Right atrium auricular region (tissue), 2 donors: ENCODE results near the gene NEK10. TPM values are rescaled to one million over a fixed set of nuclear protein-coding genes. Genes with fewer than 3 reads are reported as not detected.
"Not testable (repeated sequence)": the region's sequence is repeated elsewhere in the genome, so short reads cannot be mapped to it uniquely, and the experiment has no call there.

Source experiments
- DNase-seq: peaks from one replicate; pipeline ENCODE4 v3.0.0-alpha.2; 2019; ENCODE audit warnings: low spot score
- H3K27ac ChIP-seq, 2 donors: fragments of 200-600 bp; sonication (generic); 1 replicate in 1 of 2; 2 replicates in 1 of 2; pipeline ENCODE4 v1.5.1; 2016 to 2019
- H3K27me3 ChIP-seq, 2 donors: fragments of 200-600 bp; sonication (generic); one replicate each; pipeline versions ENCODE4 v1.5.1 to v1.6.0; 2017 to 2019
- H3K36me3 ChIP-seq: fragments of 200-600 bp; sonication (generic); one replicate; pipeline ENCODE4 v1.5.1; 2016
- H3K4me1 ChIP-seq, 2 donors: fragments of 200-600 bp; sonication (generic); one replicate each; pipeline versions ENCODE4 v1.5.1 to v1.6.0; 2017 to 2019
- H3K4me3 ChIP-seq, 2 donors: fragments of 200-600 bp; sonication (generic); 1 replicate in 1 of 2; 2 replicates in 1 of 2; pipeline ENCODE4 v1.5.1; 2017 to 2019; ENCODE audit warnings: mild to moderate bottlenecking in 1 of 2, moderate library complexity in 1 of 2
- H3K9me3 ChIP-seq, 2 donors: fragments of 200-600 bp; sonication (generic); one replicate each; pipeline ENCODE4 v1.5.1; 2019
- CTCF ChIP-seq, 2 donors: fragments of 200-600 bp; sonication (generic); IDR thresholded peaks; one replicate each; pipeline ENCODE4 v1.5.1; 2019; ENCODE audit warnings: antibody characterized with exemption in 2 of 2
- total RNA-seq, 2 donors: library from RNA; depleted of rRNA; stranded (reverse); fragments of >200 nt; gene quantifications; one replicate each; pipeline ENCODE4 v1.1.0, GENCODE V29; 2016

NEK10 gene
- total RNA-seq, 2 donors from 2014 or later, result 10.3 to 18.3 TPM

GRCh38 chr3:27302891-27303290 lies 66.3 kb downstream of the NEK10 start:
- Histone ChIP-seq H3K36me3 (peaks cover 16% of the 10 kb centered on the region), H3K27ac (no peak overlapping the region), H3K9me3 (no peaks in the 10 kb centered on the region), H3K4me3 (no peak overlapping the region), H3K27me3 (no peaks in the 10 kb centered on the region), H3K4me1 (no peaks in the 10 kb centered on the region)
- TF ChIP-seq CTCF (IDR thresholded peaks at IDR 0.05), result no peak
- no peak for DNase-seq

GRCh38 chr3:27298981-27299380 lies 70.2 kb downstream of the NEK10 start:
- not testable (repeated sequence) for H3K9me3 ChIP-seq, H3K4me1 ChIP-seq, H3K27ac ChIP-seq, H3K4me3 ChIP-seq, DNase-seq, H3K27me3 ChIP-seq
- peaks cover 11% of the 10 kb centered on the region for H3K36me3 ChIP-seq

GRCh38 chr3:27293939-27294338 lies 75.2 kb downstream of the NEK10 start:
- no peak for TF ChIP-seq CTCF (IDR thresholded peaks at IDR 0.05)
- Histone ChIP-seq H3K4me1 (no peaks in the 10 kb centered on the region), H3K27ac (no peak overlapping the region), H3K9me3 (no peaks in the 10 kb centered on the region), H3K27me3 (no peaks in the 10 kb centered on the region), H3K4me3 (no peak overlapping the region), H3K36me3 (no peaks in the 10 kb centered on the region)
- DNase-seq, result no peak

GRCh38 chr3:27290760-27291159 lies 78.4 kb downstream of the NEK10 start:
- DNase-seq, result no peak
- Histone ChIP-seq H3K4me1 (no peaks in the 10 kb centered on the region), H3K27me3 (no peaks in the 10 kb centered on the region), H3K9me3 (no peaks in the 10 kb centered on the region), H3K27ac (no peak overlapping the region), H3K4me3 (no peak overlapping the region), H3K36me3 (no peaks in the 10 kb centered on the region)
- TF ChIP-seq CTCF (IDR thresholded peaks at IDR 0.05), result no peak

GRCh38 chr3:27289769-27290413 lies 79.3 kb downstream of the NEK10 start:
- Histone ChIP-seq H3K4me3 (no peak overlapping the region), H3K9me3 (no peaks in the 10 kb centered on the region), H3K36me3 (no peaks in the 10 kb centered on the region), H3K27me3 (no peaks in the 10 kb centered on the region), H3K27ac (no peak overlapping the region), H3K4me1 (no peaks in the 10 kb centered on the region)
- no peak for DNase-seq
- no peak for TF ChIP-seq CTCF (IDR thresholded peaks at IDR 0.05)

- H3K27me3 ChIP-seq, result no peaks in the 10 kb centered on the region
- no peaks in the 10 kb centered on the region for H3K9me3 ChIP-seq
- H3K4me1 ChIP-seq, result no peaks in the 10 kb centered on the region
- no peak for TF ChIP-seq CTCF (IDR thresholded peaks at IDR 0.05)
- no peak for DNase-seq
- H3K36me3 ChIP-seq, result no peaks in the 10 kb centered on the region
- no peak overlapping the region for H3K27ac ChIP-seq
- H3K4me3 ChIP-seq, result no peak overlapping the region
Observed at GRCh38 chr3:27287052-27287451, 82.1 kb downstream of the NEK10 start.

GRCh38 chr3:27286467-27286866 lies 82.7 kb downstream of the NEK10 start:
- not testable (repeated sequence) for H3K27ac ChIP-seq, H3K4me3 ChIP-seq, H3K9me3 ChIP-seq, H3K4me1 ChIP-seq, H3K27me3 ChIP-seq, H3K36me3 ChIP-seq, DNase-seq
